Mononuclear cell (primary cell): ENCODE data around the gene ICAM2. TPM values are rescaled to one million over a fixed set of nuclear protein-coding genes. Genes with fewer than 3 reads are reported as not detected.
"Not testable (repeated sequence)": the region's sequence is repeated elsewhere in the genome, so short reads cannot be mapped to it uniquely, and the experiment has no call there.

ENCODE experiments used
- H3K27me3 ChIP-seq: 2 replicates; pipeline ENCODE4 v1.6.0; 2011; ENCODE audit warnings: low read length, control low read depth; ENCODE audit not compliant: insufficient read depth
- H3K4me1 ChIP-seq: 2 replicates; pipeline ENCODE4 v1.5.1; 2011; ENCODE audit warnings: mild to moderate bottlenecking, low read length, control low read depth; ENCODE audit not compliant: insufficient read depth
- H3K4me3 ChIP-seq: 2 replicates; pipeline ENCODE4 v1.5.1; 2011; ENCODE audit warnings: mild to moderate bottlenecking, low read length, moderate library complexity
- H3K9me3 ChIP-seq: 2 replicates; pipeline ENCODE4 v1.5.1; 2011; ENCODE audit warnings: low read depth, mild to moderate bottlenecking, control low read depth, low read length
- total RNA-seq: library from RNA; depleted of rRNA; stranded (reverse); fragments of >200 nt; gene quantifications from one replicate; pipeline ENCODE4 v1.2.3, GENCODE V29; 2012

Gene ICAM2
- total RNA-seq, 1 donor, result 40.1 TPM

GRCh38 chr17:63985387-63986140 is 34.9 kb downstream of the ICAM2 start:
- Histone ChIP-seq H3K4me3 (no peak overlapping the region), H3K9me3 (no peaks in the 10 kb centered on the region), H3K4me1 (peaks cover 42% of the 10 kb centered on the region), H3K27me3 (no peaks in the 10 kb centered on the region)

- no peaks in the 10 kb centered on the region for H3K9me3 ChIP-seq
- H3K4me3 ChIP-seq, result no peak overlapping the region
- no peaks in the 10 kb centered on the region for H3K27me3 ChIP-seq
- peaks cover 34% of the 10 kb centered on the region for H3K4me1 ChIP-seq
Measured at GRCh38 chr17:63984651-63985386, 35.6 kb downstream of the ICAM2 start.

DNA sequence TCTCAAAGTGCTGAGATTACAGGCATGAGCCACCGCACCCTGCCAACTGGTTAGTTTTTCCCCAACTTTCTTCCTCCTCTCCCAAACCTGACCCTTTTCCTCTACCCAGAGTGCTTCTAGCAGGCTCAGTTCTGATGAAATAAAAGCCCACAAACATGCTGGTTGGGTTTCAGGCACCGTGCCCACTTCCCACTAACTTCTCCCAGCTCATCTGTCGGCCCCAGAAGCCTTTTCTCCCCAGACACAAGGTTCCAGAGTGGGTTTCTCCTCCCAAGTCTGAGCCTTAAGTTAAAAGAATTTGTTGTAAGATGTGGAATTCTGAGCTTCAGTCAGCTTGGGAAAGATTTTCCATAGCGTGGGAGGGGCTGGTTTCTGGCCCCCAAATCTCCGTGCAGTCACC is 36.2 kb downstream of the ICAM2 start:
- Histone ChIP-seq H3K4me1 (peaks cover 33% of the 10 kb centered on the region), H3K4me3 (no peak overlapping the region), H3K27me3 (no peaks in the 10 kb centered on the region), H3K9me3 (no peaks in the 10 kb centered on the region)

DNA sequence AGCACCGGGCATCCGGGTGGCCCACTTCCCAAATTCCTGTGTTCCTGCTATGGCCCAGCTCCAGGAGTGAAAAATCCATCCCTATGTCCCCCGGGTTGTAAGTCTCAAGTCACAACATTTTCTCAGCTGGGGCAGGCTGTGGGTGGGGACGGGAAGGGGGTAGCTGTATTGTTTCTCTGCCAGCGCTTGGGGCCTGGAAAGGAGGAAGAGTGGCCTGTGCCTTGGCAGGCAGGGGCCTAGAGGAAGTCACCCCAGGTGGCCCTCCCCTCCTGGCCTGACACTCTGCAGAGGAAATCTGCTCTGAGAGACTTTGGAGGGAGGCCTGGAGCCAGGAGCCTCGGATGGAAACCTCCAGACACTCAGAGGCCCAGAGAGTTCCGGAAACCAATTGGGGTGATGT is 37.1 kb downstream of the ICAM2 start:
- H3K4me3 ChIP-seq, result no peak overlapping the region
- H3K27me3 ChIP-seq, result no peaks in the 10 kb centered on the region
- peaks cover 33% of the 10 kb centered on the region for H3K4me1 ChIP-seq
- H3K9me3 ChIP-seq, result no peaks in the 10 kb centered on the region

GRCh38 chr17:63982641-63983040 is 37.8 kb downstream of the ICAM2 start:
- H3K4me1 ChIP-seq, result peaks cover 33% of the 10 kb centered on the region
- not testable (repeated sequence) for H3K9me3 ChIP-seq, H3K4me3 ChIP-seq, H3K27me3 ChIP-seq

DNA sequence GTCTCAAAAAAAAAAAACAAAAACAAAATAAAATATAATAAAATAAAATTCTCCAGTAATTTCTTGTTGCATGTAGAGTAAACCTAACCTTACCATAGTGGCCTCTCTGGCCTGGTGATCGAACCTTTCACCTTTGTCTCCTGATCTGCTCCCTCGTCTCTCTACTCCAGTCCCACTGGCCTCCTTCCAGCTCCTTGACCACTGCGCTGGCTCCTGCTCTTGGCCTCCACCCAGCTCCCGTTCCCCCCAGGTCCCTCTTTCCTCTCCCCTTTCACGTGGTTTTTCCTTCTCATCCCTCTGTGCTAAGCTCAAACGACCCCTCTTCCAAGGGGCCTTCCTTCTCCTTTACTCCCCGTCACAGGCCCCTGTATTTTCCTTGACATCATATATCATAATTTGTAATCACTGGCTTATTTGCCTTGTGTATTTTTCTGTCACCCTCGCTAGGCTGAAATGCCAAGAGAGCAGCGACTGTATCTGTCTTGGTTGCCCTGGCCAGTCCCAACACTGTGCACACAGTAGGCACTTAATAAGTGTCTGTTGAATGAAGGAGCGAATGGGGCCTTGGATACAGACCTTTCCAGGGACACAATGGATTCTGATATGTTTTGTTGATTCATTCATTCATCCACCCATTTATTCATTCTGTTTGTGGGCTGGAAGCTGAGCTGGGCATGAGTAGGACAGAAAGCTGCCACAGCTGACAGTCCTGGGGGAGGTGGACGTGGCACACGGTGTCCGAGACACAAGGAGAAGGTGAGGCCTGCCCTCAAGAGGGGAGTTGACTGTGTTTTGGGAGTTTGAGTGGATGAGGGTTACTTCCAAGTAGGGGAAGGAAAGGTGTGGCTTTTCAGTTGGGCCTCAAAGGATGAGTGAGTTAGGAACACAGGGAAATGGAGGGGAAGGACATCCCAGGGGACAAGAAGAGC is 41.9 kb downstream of the ICAM2 start:
- peaks cover 7% of the 10 kb centered on the region for H3K4me1 ChIP-seq
- no peaks in the 10 kb centered on the region for H3K27me3 ChIP-seq
- no peak overlapping the region for H3K4me3 ChIP-seq
- no peaks in the 10 kb centered on the region for H3K9me3 ChIP-seq

DNA sequence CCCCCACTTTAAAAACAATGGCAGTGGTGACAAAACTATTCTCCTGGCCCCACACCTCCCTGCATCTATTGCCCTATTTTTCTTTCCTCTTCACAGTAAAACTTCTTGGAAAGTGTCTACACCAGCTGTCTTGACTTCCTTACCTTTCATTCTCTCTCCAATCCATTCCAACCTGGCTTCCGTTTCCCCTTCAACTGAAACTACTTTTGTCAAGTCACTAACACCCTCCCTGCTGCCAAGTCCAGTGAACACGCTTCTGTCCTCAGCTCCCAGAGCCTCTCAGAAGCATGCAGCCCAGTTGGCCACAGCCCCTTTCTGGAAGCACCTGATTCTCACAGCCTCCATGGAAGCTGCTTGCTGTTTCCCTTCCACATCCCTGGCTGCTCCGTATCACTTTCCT is 43.7 kb downstream of the ICAM2 start:
- Histone ChIP-seq H3K4me1 (no peaks in the 10 kb centered on the region), H3K27me3 (no peaks in the 10 kb centered on the region), H3K4me3 (no peak overlapping the region), H3K9me3 (no peaks in the 10 kb centered on the region)

DNA sequence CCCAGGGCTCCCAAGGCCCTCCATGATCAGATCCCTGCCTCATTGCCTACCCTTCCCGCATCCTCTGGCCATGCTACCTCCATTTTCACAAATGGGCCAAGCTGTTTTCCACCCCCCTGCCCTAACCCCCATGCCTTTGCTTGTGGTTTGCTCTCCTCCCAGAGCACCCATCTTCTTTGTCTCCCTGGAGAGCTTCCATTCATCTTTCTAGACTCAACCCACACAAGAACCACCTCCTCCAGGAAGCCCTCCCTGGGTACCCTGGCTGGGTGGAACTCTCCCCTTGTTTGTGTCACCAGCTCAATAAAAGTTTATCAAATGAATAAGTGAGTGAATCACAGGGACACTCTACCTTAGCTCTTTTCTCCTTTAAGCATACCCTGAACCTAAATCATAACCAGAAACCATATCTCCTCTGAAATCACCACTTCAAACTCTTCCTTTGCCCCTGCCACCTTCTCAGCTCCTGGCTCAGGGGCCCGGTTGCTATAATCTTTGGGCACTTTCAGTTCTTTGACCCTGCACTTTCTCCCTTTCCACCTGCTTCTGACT is 44.8 kb downstream of the ICAM2 start:
- Histone ChIP-seq H3K4me1 (no peaks in the 10 kb centered on the region), H3K9me3 (no peaks in the 10 kb centered on the region), H3K4me3 (no peak overlapping the region), H3K27me3 (no peaks in the 10 kb centered on the region)

GRCh38 chr17:63974594-63975192 is 45.7 kb downstream of the ICAM2 start:
- Histone ChIP-seq H3K27me3 (no peaks in the 10 kb centered on the region), H3K9me3 (no peaks in the 10 kb centered on the region), H3K4me1 (no peaks in the 10 kb centered on the region), H3K4me3 (no peak overlapping the region)

DNA sequence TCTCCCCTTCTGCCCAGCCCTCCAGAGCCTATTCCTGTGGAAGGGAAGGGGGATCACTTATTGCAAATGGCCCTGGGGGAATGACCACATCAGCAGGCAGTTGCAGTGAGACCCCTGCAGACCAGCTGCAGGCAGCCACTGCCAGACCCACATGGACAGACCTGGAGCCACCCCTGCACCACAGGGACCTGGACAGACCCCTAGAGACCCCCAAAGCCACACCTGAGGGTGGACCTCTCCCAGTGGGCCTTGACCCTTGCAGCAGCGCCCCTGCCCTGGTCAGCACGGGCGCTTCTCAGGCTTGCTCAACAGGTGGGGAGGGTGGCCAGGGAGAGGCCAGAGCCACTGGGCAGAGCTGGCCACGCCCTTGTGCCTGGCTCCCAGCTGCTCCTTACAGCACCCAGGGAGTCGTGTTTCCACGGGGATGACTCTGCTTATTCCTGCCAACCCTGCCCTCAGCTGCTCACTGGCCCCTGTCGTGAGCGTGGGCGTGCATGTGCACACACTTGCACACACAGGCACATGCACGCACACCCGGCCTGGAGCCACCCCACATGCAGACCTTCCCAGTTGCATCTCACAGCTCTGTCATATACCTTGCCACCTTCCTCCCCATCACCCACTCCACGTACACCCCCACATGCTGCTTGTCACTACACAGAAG is 46.4 kb downstream of the ICAM2 start:
- Histone ChIP-seq H3K4me1 (no peaks in the 10 kb centered on the region), H3K27me3 (no peaks in the 10 kb centered on the region)

DNA sequence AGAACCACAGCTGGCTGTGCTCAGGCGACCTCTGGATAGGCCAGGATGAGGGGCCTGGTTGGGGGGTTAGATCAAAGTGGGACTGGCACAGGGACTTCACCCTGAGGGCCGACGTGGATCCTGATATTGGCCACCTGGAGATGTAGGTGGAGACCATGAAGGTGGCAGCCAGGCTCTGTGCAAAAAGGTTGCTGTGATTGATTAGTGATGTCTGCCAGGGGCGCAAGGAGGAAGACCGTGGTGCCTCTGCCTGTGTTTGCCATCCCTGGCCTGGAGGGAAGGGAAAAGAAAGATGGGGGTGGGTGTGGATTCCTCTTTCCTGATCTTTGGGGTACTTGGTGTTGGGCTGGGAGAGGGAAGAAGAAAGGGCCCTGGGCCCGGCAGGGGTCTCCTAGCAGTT is 47.2 kb downstream of the ICAM2 start:
- H3K4me3 ChIP-seq, result no peak overlapping the region
- H3K27me3 ChIP-seq, result no peaks in the 10 kb centered on the region
- H3K9me3 ChIP-seq, result no peaks in the 10 kb centered on the region
- H3K4me1 ChIP-seq, result no peaks in the 10 kb centered on the region

More for the DNA sequence above, 46.4 kb downstream of the ICAM2 start:
- no peak overlapping the region for H3K4me3 ChIP-seq
- no peaks in the 10 kb centered on the region for H3K9me3 ChIP-seq

- no peaks in the 10 kb centered on the region for H3K9me3 ChIP-seq
- H3K4me1 ChIP-seq, result no peaks in the 10 kb centered on the region
- no peaks in the 10 kb centered on the region for H3K27me3 ChIP-seq
- H3K4me3 ChIP-seq, result no peak within 1 kb of the TSS
Measured at GRCh38 chr17:63972796-63973195, 47.6 kb downstream of the ICAM2 start, which contains the start of gene SCN4A. Gene SCN4A, minus strand, starts transcription at chr17:63972918. Its CDS starts 77 bp downstream, at chr17:63972841.

- Histone ChIP-seq H3K27me3 (no peaks in the 10 kb centered on the region), H3K4me1 (peaks cover 8% of the 10 kb centered on the region), H3K4me3 (no peak overlapping the region), H3K9me3 (no peaks in the 10 kb centered on the region)
Measured at GRCh38 chr17:63969278-63969677, 51.2 kb downstream of the ICAM2 start.

GRCh38 chr17:63967953-63968352 is 52.5 kb downstream of the ICAM2 start:
- peaks cover 8% of the 10 kb centered on the region for H3K4me1 ChIP-seq
- no peaks in the 10 kb centered on the region for H3K27me3 ChIP-seq
- H3K9me3 ChIP-seq, result no peaks in the 10 kb centered on the region
- no peak overlapping the region for H3K4me3 ChIP-seq
